ENCODE results near the gene UMODL1. TPM values are rescaled to one million over a fixed set of nuclear protein-coding genes. Genes with fewer than 3 reads are reported as not detected.

The UMODL1 gene
- total RNA-seq, 1 donor from 2014 or later, result not detected

- Mint-ChIP-seq H3K27ac (no peak overlapping the region), H3K36me3 (no peaks in the 10 kb centered on the region), H3K4me1 (peaks cover 8% of the 10 kb centered on the region), H3K4me3 (no peak overlapping the region), H3K27me3 (ENCODE audit: low read depth) (no peaks in the 10 kb centered on the region), H3K9me3 (peaks cover 7% of the 10 kb centered on the region)
- DNase-seq (ENCODE audit: low spot score in 2 of 2, unreplicated experiment in 2 of 2), result no peak
- no peak for TF ChIP-seq CTCF (IDR thresholded peaks at IDR 0.05; ENCODE audit: unreplicated experiment)
These were observed 40.8 kb upstream of the UMODL1 start for GRCh38 chr21:42030311-42030710.

- no peaks in the 10 kb centered on the region for H3K4me1 Mint-ChIP-seq
- H3K9me3 Mint-ChIP-seq, result peaks cover 9% of the 10 kb centered on the region
- H3K27ac Mint-ChIP-seq, result no peak overlapping the region
- H3K36me3 Mint-ChIP-seq, result no peaks in the 10 kb centered on the region
- no peak for TF ChIP-seq CTCF (IDR thresholded peaks at IDR 0.05; ENCODE audit: unreplicated experiment)
- H3K27me3 Mint-ChIP-seq (ENCODE audit: low read depth), result no peaks in the 10 kb centered on the region
- H3K4me3 Mint-ChIP-seq, result no peak overlapping the region
- no peak for DNase-seq (ENCODE audit: low spot score in 2 of 2, unreplicated experiment in 2 of 2)
These were observed 39.9 kb upstream of the UMODL1 start for GRCh38 chr21:42031241-42031640.

- no peaks in the 10 kb centered on the region for H3K27me3 Mint-ChIP-seq (ENCODE audit: low read depth)
- H3K4me3 Mint-ChIP-seq, result no peak overlapping the region
- no peaks in the 10 kb centered on the region for H3K36me3 Mint-ChIP-seq
- H3K4me1 Mint-ChIP-seq, result no peaks in the 10 kb centered on the region
- no peak for TF ChIP-seq CTCF (IDR thresholded peaks at IDR 0.05; ENCODE audit: unreplicated experiment)
- DNase-seq (ENCODE audit: low spot score in 2 of 2, unreplicated experiment in 2 of 2), result no peak
- peaks cover 14% of the 10 kb centered on the region for H3K9me3 Mint-ChIP-seq
- no peak overlapping the region for H3K27ac Mint-ChIP-seq
These were observed 39.3 kb upstream of the UMODL1 start for GRCh38 chr21:42031816-42032215.

- no peak overlapping the region for H3K27ac Mint-ChIP-seq
- no peaks in the 10 kb centered on the region for H3K36me3 Mint-ChIP-seq
- H3K9me3 Mint-ChIP-seq, result peaks cover 14% of the 10 kb centered on the region
- no peak for TF ChIP-seq CTCF (IDR thresholded peaks at IDR 0.05; ENCODE audit: unreplicated experiment)
- H3K27me3 Mint-ChIP-seq (ENCODE audit: low read depth), result no peaks in the 10 kb centered on the region
- DNase-seq (ENCODE audit: low spot score in 2 of 2, unreplicated experiment in 2 of 2), result no peak
- H3K4me1 Mint-ChIP-seq, result no peaks in the 10 kb centered on the region
- no peak overlapping the region for H3K4me3 Mint-ChIP-seq
These were observed 38.9 kb upstream of the UMODL1 start for GRCh38 chr21:42032266-42032665.

- no peak for DNase-seq (ENCODE audit: low spot score in 2 of 2, unreplicated experiment in 2 of 2)
- H3K27me3 Mint-ChIP-seq (ENCODE audit: low read depth), result no peaks in the 10 kb centered on the region
- no peak for TF ChIP-seq CTCF (IDR thresholded peaks at IDR 0.05; ENCODE audit: unreplicated experiment)
These were observed 38.1 kb upstream of the UMODL1 start for GRCh38 chr21:42032968-42033367.

GRCh38 chr21:42036313-42036712 is 34.8 kb upstream of the UMODL1 start:
- Mint-ChIP-seq H3K27ac (no peak overlapping the region), H3K9me3 (peaks cover 11% of the 10 kb centered on the region), H3K36me3 (no peaks in the 10 kb centered on the region), H3K4me1 (peaks cover 8% of the 10 kb centered on the region), H3K4me3 (no peak overlapping the region), H3K27me3 (ENCODE audit: low read depth) (no peaks in the 10 kb centered on the region)
- TF ChIP-seq CTCF (IDR thresholded peaks at IDR 0.05; ENCODE audit: unreplicated experiment), result no peak
- no peak for DNase-seq (ENCODE audit: low spot score in 2 of 2, unreplicated experiment in 2 of 2)

More at GRCh38 chr21:42032968-42033367, 38.1 kb upstream of the UMODL1 start:
- Mint-ChIP-seq H3K36me3 (no peaks in the 10 kb centered on the region), H3K9me3 (peaks cover 14% of the 10 kb centered on the region), H3K27ac (no peak overlapping the region), H3K4me3 (no peak overlapping the region), H3K4me1 (no peaks in the 10 kb centered on the region)
